ENCODE measurements around the gene S100A6. TPM values are rescaled to one million over a fixed set of nuclear protein-coding genes. Genes with fewer than 3 reads are reported as not detected.

Gene S100A6
- total RNA-seq, 1 donor: 1,187 TPM

GRCh38 chr1:153487707-153488106, 48.1 kb downstream of the S100A6 start:
- peaks cover 22% of the 10 kb centered on the region for H3K4me1 ChIP-seq (ENCODE audit: insufficient read depth, low read length)
- H3K79me2 ChIP-seq (ENCODE audit: insufficient read depth, low read length): no peaks in the 10 kb centered on the region
- H3K27me3 ChIP-seq (ENCODE audit: insufficient read depth, low read length): peaks cover 22% of the 10 kb centered on the region
- no peak overlapping the region for H2AFZ ChIP-seq (ENCODE audit: low read length)
- H3K36me3 ChIP-seq (ENCODE audit: insufficient read depth, low read length): no peaks in the 10 kb centered on the region
- TF ChIP-seq CTCF (IDR thresholded peaks at IDR 0.05; ENCODE audit: extremely low read depth, low read depth, low read length): no peak
- no peak overlapping the region for H3K4me2 ChIP-seq (ENCODE audit: insufficient read depth, low read length)
- no peak for DNase-seq (ENCODE audit: insufficient read length, low spot score, missing footprints)
- H3K4me3 ChIP-seq (ENCODE audit: insufficient read depth, low read length): no peak overlapping the region
- no peaks in the 10 kb centered on the region for H3K9me3 ChIP-seq (ENCODE audit: low read depth, low read length)
- H3K27ac ChIP-seq (ENCODE audit: low read depth, low read length): no peak overlapping the region
- peaks cover 3% of the 10 kb centered on the region for H4K20me1 ChIP-seq (ENCODE audit: insufficient read depth, low read length)

- no peaks in the 10 kb centered on the region for H3K36me3 ChIP-seq (ENCODE audit: insufficient read depth, low read length)
- no peak overlapping the region for H3K4me2 ChIP-seq (ENCODE audit: insufficient read depth, low read length)
- peaks cover 27% of the 10 kb centered on the region for H3K27me3 ChIP-seq (ENCODE audit: insufficient read depth, low read length)
- TF ChIP-seq CTCF (IDR thresholded peaks at IDR 0.05; ENCODE audit: extremely low read depth, low read depth, low read length): no peak
- no peak for DNase-seq (ENCODE audit: insufficient read length, low spot score, missing footprints)
- H3K4me1 ChIP-seq (ENCODE audit: insufficient read depth, low read length): peaks cover 16% of the 10 kb centered on the region
- peaks cover 3% of the 10 kb centered on the region for H4K20me1 ChIP-seq (ENCODE audit: insufficient read depth, low read length)
- no peak overlapping the region for H3K4me3 ChIP-seq (ENCODE audit: insufficient read depth, low read length)
- no peak overlapping the region for H2AFZ ChIP-seq (ENCODE audit: low read length)
- H3K9me3 ChIP-seq (ENCODE audit: low read depth, low read length): no peaks in the 10 kb centered on the region
- no peaks in the 10 kb centered on the region for H3K79me2 ChIP-seq (ENCODE audit: insufficient read depth, low read length)
- no peak overlapping the region for H3K27ac ChIP-seq (ENCODE audit: low read depth, low read length)
Observed at GRCh38 chr1:153485863-153486262, 49.9 kb downstream of the S100A6 start.

Other genes with a start within 250 kb of the S100A6 start
- not detected in 2 replicates for gene PGLYRP3, start 223.0 kb downstream of the S100A6 start, total RNA-seq
- not detected in 2 replicates for gene PGLYRP4, start 187.2 kb downstream of the S100A6 start, total RNA-seq
- gene S100A9, start 178.1 kb downstream of the S100A6 start, total RNA-seq: 0.36 and 0.59 TPM in 2 replicates
- not detected in 2 replicates for gene S100A12, start 160.4 kb downstream of the S100A6 start, total RNA-seq
- gene S100A8, start 144.9 kb downstream of the S100A6 start, total RNA-seq: not detected in 2 replicates
- gene S100A7A, start 119.5 kb downstream of the S100A6 start, total RNA-seq: not detected in 2 replicates
- gene S100A7, start 75.3 kb downstream of the S100A6 start, total RNA-seq: not detected in 2 replicates
- gene S100A5, start 4.9 kb upstream of the S100A6 start, total RNA-seq: not detected in 2 replicates
- gene S100A4, start 9.8 kb upstream of the S100A6 start, total RNA-seq: 21.5 and 63.0 TPM in 2 replicates
- gene S100A3, start 13.3 kb upstream of the S100A6 start, total RNA-seq: 4.4 and 7.6 TPM in 2 replicates
- 1.8 and 2.1 TPM in 2 replicates for gene S100A2, start 29.9 kb upstream of the S100A6 start, total RNA-seq
- 160 and 190 TPM in 2 replicates for gene S100A16, start 77.1 kb upstream of the S100A6 start, total RNA-seq
- 0.36 TPM in 1 of 2 replicates, not detected in the other for gene S100A14, start 80.3 kb upstream of the S100A6 start, total RNA-seq
- 121 and 165 TPM in 2 replicates for gene S100A13, start 91.5 kb upstream of the S100A6 start, total RNA-seq
- gene S100A1, start 92.4 kb upstream of the S100A6 start, total RNA-seq: 0.29 TPM in 1 of 2 replicates, not detected in the other
- gene CHTOP, start 98.1 kb upstream of the S100A6 start, total RNA-seq: 38.9 and 40.9 TPM in 2 replicates
- gene SNAPIN, start 122.7 kb upstream of the S100A6 start, total RNA-seq: 53.6 TPM in 2 replicates
- gene ILF2, start 135.0 kb upstream of the S100A6 start, total RNA-seq: 130 and 142 TPM in 2 replicates
- under 0.01 TPM in 1 of 2 replicates, not detected in the other for gene NPR1, start 142.7 kb upstream of the S100A6 start, total RNA-seq
- gene INTS3, start 192.1 kb upstream of the S100A6 start, total RNA-seq: 42.4 and 42.7 TPM in 2 replicates
- gene SLC27A3, start 239.4 kb upstream of the S100A6 start, total RNA-seq: 9.4 and 13.8 TPM in 2 replicates